ENCODE results near the gene LCN2. TPM values are rescaled to one million over a fixed set of nuclear protein-coding genes. Genes with fewer than 3 reads are reported as not detected.

LCN2 gene
- total RNA-seq, 2 donors from 2014 or later = 4.9 to 24.6 TPM

DNA sequence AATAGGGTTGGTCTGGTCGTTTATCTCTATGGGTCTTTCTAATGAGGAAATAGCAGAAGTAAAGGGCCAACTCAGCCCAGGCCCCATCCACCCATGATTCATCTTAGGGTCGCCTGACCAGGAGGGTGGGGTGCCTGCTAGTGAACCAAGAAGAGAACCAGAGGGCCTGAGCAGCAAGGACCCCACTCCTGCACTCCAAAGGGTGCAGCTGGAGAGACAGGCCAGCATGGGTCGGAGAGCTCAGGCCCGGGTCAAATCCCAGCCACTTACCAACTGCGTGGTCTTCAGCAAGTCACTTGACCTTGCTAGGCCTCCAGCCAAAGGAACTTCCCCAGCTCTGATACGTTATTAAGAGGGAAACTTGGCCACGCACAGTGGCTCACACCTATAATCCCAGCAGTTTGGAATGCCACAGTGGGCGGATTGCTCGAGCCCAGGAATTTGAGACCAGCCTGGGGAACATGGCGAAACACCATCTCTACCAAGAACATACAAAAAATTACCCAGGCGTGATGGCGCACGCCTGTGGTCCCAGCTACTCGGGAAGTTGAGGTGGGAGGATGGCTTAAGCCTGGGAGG, 15.1 kb downstream of the LCN2 start:
- Histone ChIP-seq H3K4me3 (no peak overlapping the region), H3K27ac (no peak overlapping the region), H3K36me3 (replicated peaks in 1 of 2; ENCODE audit: insufficient read depth in 1 of 2, low read depth in 2 of 2) (peaks cover 2 to 33% of the 10 kb centered on the region in 2 donors), H3K4me1 (peaks cover 30% of the 10 kb centered on the region), H3K9me3 (no peaks in the 10 kb centered on the region), H3K27me3 (no peaks in the 10 kb centered on the region)
- ATAC-seq = no peak
- intact Hi-C loops (cut with DNase I) = no loop called here
- WGBS, 2 donors = 79 to 88% methylated on average over 7 to 14 of the region's 14 CpGs
- DNase-seq = no peak
- TF ChIP-seq CTCF (IDR thresholded peaks at IDR 0.05) (no peak), POLR2A (IDR thresholded peaks at IDR 0.05) (no peak)

GRCh38 chr9:128166169-128166568, 16.9 kb downstream of the LCN2 start:
- H3K9me3 ChIP-seq = no peaks in the 10 kb centered on the region
- H3K4me3 ChIP-seq = no peak overlapping the region
- no peak for DNase-seq
- peaks cover 9 to 37% of the 10 kb centered on the region in 2 donors for H3K36me3 ChIP-seq (replicated peaks in 1 of 2; ENCODE audit: insufficient read depth in 1 of 2, low read depth in 2 of 2)
- H3K4me1 ChIP-seq = peaks cover 17% of the 10 kb centered on the region
- TF ChIP-seq CTCF (IDR thresholded peaks at IDR 0.05) (no peak), POLR2A (IDR thresholded peaks at IDR 0.05) (no peak)
- H3K27ac ChIP-seq = no peak overlapping the region
- no peaks in the 10 kb centered on the region for H3K27me3 ChIP-seq
- intact Hi-C loops (cut with DNase I) = no loop called here
- ATAC-seq = no peak
- WGBS, 2 donors = 94 to 95% methylated on average over 4 to 13 of the region's 18 CpGs

GRCh38 chr9:128167209-128167608, 18.0 kb downstream of the LCN2 start:
- peaks cover 9 to 37% of the 10 kb centered on the region in 2 donors for H3K36me3 ChIP-seq (replicated peaks in 1 of 2; ENCODE audit: insufficient read depth in 1 of 2, low read depth in 2 of 2)
- no peak for TF ChIP-seq POLR2A (IDR thresholded peaks at IDR 0.05)
- TF ChIP-seq CTCF (IDR thresholded peaks at IDR 0.05) = no peak

DNA sequence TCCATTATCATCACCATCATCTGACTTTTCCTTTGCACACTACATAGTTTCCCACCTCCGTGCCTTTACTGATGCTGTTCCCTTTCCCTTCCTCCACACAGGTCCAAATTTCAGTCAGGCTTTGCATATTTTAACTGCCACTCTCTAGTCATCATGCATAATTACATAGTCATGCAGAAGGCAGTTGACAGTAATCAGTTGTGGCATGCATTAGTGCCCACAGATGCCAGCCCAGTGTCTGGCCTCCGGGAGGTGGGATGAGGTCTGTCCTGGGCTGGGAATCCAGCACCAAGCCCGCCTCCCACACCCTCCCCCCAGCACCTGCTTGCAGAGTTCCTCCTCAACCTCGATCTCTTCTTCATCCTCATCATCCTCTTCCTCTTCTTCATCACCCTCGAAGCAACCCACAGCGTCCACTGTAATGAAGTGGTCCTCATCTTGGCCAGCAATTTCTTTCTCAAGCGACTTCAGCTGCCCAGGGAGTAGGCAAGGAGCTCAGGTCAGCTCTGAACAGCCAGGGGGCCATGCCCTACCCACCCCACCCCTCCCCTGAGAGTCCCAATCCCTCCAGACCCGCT, 19.6 kb downstream of the LCN2 start:
- Histone ChIP-seq H3K27me3 (no peaks in the 10 kb centered on the region), H3K9me3 (no peaks in the 10 kb centered on the region), H3K36me3 (replicated peaks in 1 of 2; ENCODE audit: insufficient read depth in 1 of 2, low read depth in 2 of 2) (peaks cover 9 to 36% of the 10 kb centered on the region in 2 donors), H3K4me1 (no peaks in the 10 kb centered on the region), H3K4me3 (no peak overlapping the region), H3K27ac (no peak overlapping the region)
- TF ChIP-seq POLR2A (IDR thresholded peaks at IDR 0.05) = no peak
- TF ChIP-seq CTCF (IDR thresholded peaks at IDR 0.05) = no peak
- WGBS, 2 donors = 89 to 95% methylated on average over 8 of the region's 8 CpGs
- intact Hi-C loops (cut with DNase I) = no loop called here
- ATAC-seq (no peak), DNase-seq (no peak)

More at GRCh38 chr9:128167209-128167608, 18.0 kb downstream of the LCN2 start:
- WGBS, 2 donors = 94 to 98% methylated on average over 4 of the region's 4 CpGs
- H3K4me1 ChIP-seq = peaks cover 7% of the 10 kb centered on the region
- no peak for DNase-seq
- H3K27me3 ChIP-seq = no peaks in the 10 kb centered on the region
- no peak overlapping the region for H3K27ac ChIP-seq
- intact Hi-C loops (cut with DNase I) = no loop called here
- ATAC-seq = no peak
- no peak overlapping the region for H3K4me3 ChIP-seq
- no peaks in the 10 kb centered on the region for H3K9me3 ChIP-seq

DNA sequence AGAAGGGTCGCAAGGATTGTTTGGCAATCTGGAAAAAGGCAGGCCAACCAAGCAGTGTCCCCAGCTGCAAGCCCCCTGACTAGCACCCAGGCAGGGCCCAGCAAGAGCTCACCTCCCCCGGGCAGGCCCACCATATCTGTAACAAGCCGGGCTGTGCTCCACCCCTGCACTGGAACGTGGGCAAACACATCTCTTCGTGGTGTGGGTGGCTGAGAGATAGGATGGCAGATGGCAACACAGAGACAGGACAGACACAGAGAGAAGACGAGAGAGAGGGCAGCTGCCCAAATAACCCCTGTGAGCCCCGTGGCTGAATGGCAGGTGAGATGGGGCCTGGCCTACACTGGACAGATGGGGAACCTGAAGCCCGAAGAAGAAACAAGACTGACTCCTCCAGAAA, 20.2 kb downstream of the LCN2 start:
- Histone ChIP-seq H3K36me3 (replicated peaks in 1 of 2; ENCODE audit: insufficient read depth in 1 of 2, low read depth in 2 of 2) (peaks cover 9 to 33% of the 10 kb centered on the region in 2 donors), H3K4me3 (no peak overlapping the region), H3K4me1 (no peaks in the 10 kb centered on the region), H3K27me3 (no peaks in the 10 kb centered on the region), H3K9me3 (no peaks in the 10 kb centered on the region), H3K27ac (no peak overlapping the region)
- TF ChIP-seq POLR2A (IDR thresholded peaks at IDR 0.05) (no peak), CTCF (IDR thresholded peaks at IDR 0.05) (no peak)
- no peak for DNase-seq
- ATAC-seq = no peak
- WGBS, 2 donors = 83 to 89% methylated on average over 7 to 8 of the region's 8 CpGs
- intact Hi-C loops (cut with DNase I) = no loop called here

All from body of pancreas (tissue), 4 donors.